ENCODE measurements around the gene PTPRK. TPM values are rescaled to one million over a fixed set of nuclear protein-coding genes. Genes with fewer than 3 reads are reported as not detected.

Gene PTPRK
- polyA plus RNA-seq, 3 donors, result 0.01 TPM; not detected in 2

- DNase-seq, result no peak
- Mint-ChIP-seq H3K4me1 (no peaks in the 10 kb centered on the region), H3K36me3 (no peaks in the 10 kb centered on the region), H3K27ac (no peak overlapping the region), H3K27me3 (ENCODE audit: low read depth in 3 of 3) (no peaks in the 10 kb centered on the region), H3K4me3 (no peak overlapping the region), H3K9me3 (peaks cover 0 to 2% (median 0%) of the 10 kb centered on the region in 7 donors)
- H3K9me3 ChIP-seq (replicated peaks in 1 of 2; ENCODE audit: control insufficient read depth in 1 of 2, insufficient read depth in 1 of 2, low read length in 2 of 2), result no peaks in the 10 kb centered on the region
- H3K27me3 ChIP-seq (ENCODE audit: control insufficient read depth in 2 of 2, insufficient read depth in 2 of 2, low read length in 2 of 2), result no peaks in the 10 kb centered on the region
- no peak overlapping the region for H3K9ac ChIP-seq (ENCODE audit: insufficient read depth, low read length, poor library complexity, severe bottlenecking)
- H3K36me3 ChIP-seq (replicated peaks in 1 of 2; ENCODE audit: control insufficient read depth in 1 of 2, insufficient read depth in 2 of 2, low read length in 2 of 2), result no peaks in the 10 kb centered on the region
- H3K4me1 ChIP-seq (ENCODE audit: control insufficient read depth in 1 of 2, insufficient read depth in 2 of 2, low read length in 2 of 2), result no peaks in the 10 kb centered on the region
- no peak overlapping the region for H3K4me2 ChIP-seq (replicated peaks; ENCODE audit: extremely low read depth, low read length, poor library complexity, severe bottlenecking)
- no peaks in the 10 kb centered on the region for H4K20me1 ChIP-seq (ENCODE audit: insufficient read depth, low read length)
- no peaks in the 10 kb centered on the region for H3K79me2 ChIP-seq (ENCODE audit: insufficient read depth, low read length)
- intact Hi-C loops (cut with micrococcal nuclease), result no loop called here
- H3K4me3 ChIP-seq (replicated peaks in 1 of 3; ENCODE audit: low read depth in 2 of 3, low read length in 3 of 3), result no peak overlapping the region
- WGBS (ENCODE audit: insufficient coverage), result no CpG with 5 or more reads among the region's 3 CpGs
- no peak overlapping the region for H2AFZ ChIP-seq (ENCODE audit: insufficient read depth, low read depth, low read length, poor library complexity, severe bottlenecking)
- TF ChIP-seq, protein P1, sequence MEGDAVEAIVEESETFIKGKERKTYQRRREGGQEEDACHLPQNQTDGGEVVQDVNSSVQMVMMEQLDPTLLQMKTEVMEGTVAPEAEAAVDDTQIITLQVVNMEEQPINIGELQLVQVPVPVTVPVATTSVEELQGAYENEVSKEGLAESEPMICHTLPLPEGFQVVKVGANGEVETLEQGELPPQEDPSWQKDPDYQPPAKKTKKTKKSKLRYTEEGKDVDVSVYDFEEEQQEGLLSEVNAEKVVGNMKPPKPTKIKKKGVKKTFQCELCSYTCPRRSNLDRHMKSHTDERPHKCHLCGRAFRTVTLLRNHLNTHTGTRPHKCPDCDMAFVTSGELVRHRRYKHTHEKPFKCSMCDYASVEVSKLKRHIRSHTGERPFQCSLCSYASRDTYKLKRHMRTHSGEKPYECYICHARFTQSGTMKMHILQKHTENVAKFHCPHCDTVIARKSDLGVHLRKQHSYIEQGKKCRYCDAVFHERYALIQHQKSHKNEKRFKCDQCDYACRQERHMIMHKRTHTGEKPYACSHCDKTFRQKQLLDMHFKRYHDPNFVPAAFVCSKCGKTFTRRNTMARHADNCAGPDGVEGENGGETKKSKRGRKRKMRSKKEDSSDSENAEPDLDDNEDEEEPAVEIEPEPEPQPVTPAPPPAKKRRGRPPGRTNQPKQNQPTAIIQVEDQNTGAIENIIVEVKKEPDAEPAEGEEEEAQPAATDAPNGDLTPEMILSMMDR (IDR thresholded peaks at IDR 0.05), result no peak
- no peak overlapping the region for H3K27ac ChIP-seq (ENCODE audit: low read depth in 1 of 2, low read length in 2 of 2)
Measured at GRCh38 chr6:128186729-128187128, 333.7 kb downstream of the PTPRK start.

DNA sequence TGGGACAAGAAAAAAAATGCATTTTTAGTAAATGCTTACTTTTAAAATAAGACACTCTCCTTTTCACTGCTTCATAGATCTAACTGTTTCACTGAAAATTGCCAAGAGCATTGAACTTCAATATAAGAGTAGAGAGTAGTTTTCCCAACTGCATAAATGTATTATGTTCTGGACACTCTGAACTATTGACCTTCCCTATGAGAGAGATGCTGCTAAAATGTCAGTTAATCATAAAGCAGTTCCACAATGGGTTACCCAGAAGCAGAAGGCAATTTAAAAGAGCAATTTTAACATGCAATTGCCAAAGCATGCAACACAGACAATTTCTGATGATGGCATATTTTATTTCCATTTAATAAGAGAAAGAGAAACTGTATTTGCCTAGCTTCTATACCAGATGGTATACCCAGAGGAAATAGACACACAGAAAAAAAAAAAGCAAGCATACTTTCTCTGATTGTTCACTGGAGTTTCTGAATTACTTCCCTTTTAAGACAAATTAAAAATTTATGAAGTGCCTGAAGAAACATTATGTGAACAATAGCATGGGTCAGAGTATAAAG is 340.4 kb downstream of the PTPRK start:
- Histone ChIP-seq H3K9me3 (replicated peaks in 1 of 2; ENCODE audit: control insufficient read depth in 1 of 2, insufficient read depth in 1 of 2, low read length in 2 of 2) (no peaks in the 10 kb centered on the region), H3K27ac (ENCODE audit: low read depth in 1 of 2, low read length in 2 of 2) (no peak overlapping the region), H3K36me3 (replicated peaks in 1 of 2; ENCODE audit: control insufficient read depth in 1 of 2, insufficient read depth in 2 of 2, low read length in 2 of 2) (no peaks in the 10 kb centered on the region), H3K27me3 (ENCODE audit: control insufficient read depth in 2 of 2, insufficient read depth in 2 of 2, low read length in 2 of 2) (no peaks in the 10 kb centered on the region), H3K9ac (ENCODE audit: insufficient read depth, low read length, poor library complexity, severe bottlenecking) (no peak overlapping the region), H3K4me3 (replicated peaks in 1 of 3; ENCODE audit: low read depth in 2 of 3, low read length in 3 of 3) (no peak overlapping the region), H3K79me2 (ENCODE audit: insufficient read depth, low read length) (no peaks in the 10 kb centered on the region), H4K20me1 (ENCODE audit: insufficient read depth, low read length) (no peaks in the 10 kb centered on the region), H3K4me2 (replicated peaks; ENCODE audit: extremely low read depth, low read length, poor library complexity, severe bottlenecking) (no peak overlapping the region), H3K4me1 (ENCODE audit: control insufficient read depth in 1 of 2, insufficient read depth in 2 of 2, low read length in 2 of 2) (no peaks in the 10 kb centered on the region), H2AFZ (ENCODE audit: insufficient read depth, low read depth, low read length, poor library complexity, severe bottlenecking) (no peak overlapping the region)
- H3K36me3 Mint-ChIP-seq, result no peaks in the 10 kb centered on the region
- H3K9me3 Mint-ChIP-seq, result peaks cover 0 to 4% (median 0%) of the 10 kb centered on the region in 7 donors
- H3K27me3 Mint-ChIP-seq (ENCODE audit: low read depth in 3 of 3), result peaks cover 0 to 2% (median 0%) of the 10 kb centered on the region in 3 donors
- no peak overlapping the region for H3K27ac Mint-ChIP-seq
- H3K4me3 Mint-ChIP-seq, result no peak overlapping the region
- H3K4me1 Mint-ChIP-seq, result peaks cover 11% of the 10 kb centered on the region
- intact Hi-C loops (cut with micrococcal nuclease), result no loop called here
- TF ChIP-seq, protein P1 (IDR thresholded peaks at IDR 0.05), result no peak
- DNase-seq, result no peak

All from CD14-positive monocyte (primary cell).